Measurements from ENCODE around the gene WNT11.
"Not testable (repeated sequence)": the region's sequence is repeated elsewhere in the genome, so short reads cannot be mapped to it uniquely, and the experiment has no call there.

WNT11 gene

DNA sequence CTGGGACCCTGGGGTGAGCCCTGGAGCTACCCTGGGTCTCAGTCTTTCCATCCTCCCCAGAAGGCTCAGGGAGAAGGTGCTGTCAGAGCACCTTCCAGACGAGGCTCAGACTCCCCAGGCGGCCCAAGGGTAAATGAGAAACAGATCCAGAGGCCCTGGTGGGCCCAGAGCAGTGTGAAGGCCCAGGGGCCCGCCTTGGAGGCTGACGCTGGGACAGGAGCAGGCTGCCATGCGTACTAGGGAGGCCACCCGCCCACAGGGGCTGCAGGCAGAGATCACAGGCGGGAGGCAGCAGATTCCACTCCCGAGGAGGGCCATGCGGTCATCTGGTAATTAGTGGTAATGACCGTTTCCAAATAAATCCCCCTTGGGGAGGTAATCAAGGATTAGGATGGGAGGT, 5.2 kb downstream of the WNT11 start:
- no peak overlapping the region for H4K91ac ChIP-seq (ENCODE audit: low read depth, low read length)
- no peak overlapping the region for H2AFZ ChIP-seq (ENCODE audit: insufficient read depth, low read length, poor library complexity)
- H3K27me3 ChIP-seq (ENCODE audit: insufficient read depth, low read length), result peaks cover 6% of the 10 kb centered on the region
- H3K4me2 ChIP-seq (ENCODE audit: low read length), result no peak overlapping the region
- H3K9me3 ChIP-seq (ENCODE audit: insufficient read depth, low read depth, low read length), result peaks cover 4% of the 10 kb centered on the region
- WGBS (ENCODE audit: extremely low coverage, insufficient coverage, insufficient read length), result no CpG with 5 or more reads among the region's 10 CpGs
- no peak overlapping the region for H3K23ac ChIP-seq (ENCODE audit: low read length)
- H3K36me3 ChIP-seq (ENCODE audit: control insufficient read depth in 1 of 2, insufficient read depth in 2 of 2, low read length in 2 of 2), result no peaks in the 10 kb centered on the region
- no peak overlapping the region for H4K12ac ChIP-seq (ENCODE audit: low read depth, low read length)
- no peak overlapping the region for H3K14ac ChIP-seq (ENCODE audit: low read length)
- no peak overlapping the region for H3K9ac ChIP-seq (ENCODE audit: low read length)
- no peak overlapping the region for H3K4me3 ChIP-seq (ENCODE audit: low read depth, low read length)
- no peaks in the 10 kb centered on the region for H3K79me2 ChIP-seq (ENCODE audit: control insufficient read depth, insufficient read depth, low read length, poor library complexity)
- H4K8ac ChIP-seq (ENCODE audit: low read depth, low read length), result no peak overlapping the region
- H2BK12ac ChIP-seq (ENCODE audit: low read length), result no peak overlapping the region
- no peak for DNase-seq
- H3K79me1 ChIP-seq (ENCODE audit: low read length), result no peaks in the 10 kb centered on the region
- H3K4ac ChIP-seq (ENCODE audit: low read depth, low read length), result no peak overlapping the region
- H2BK5ac ChIP-seq (ENCODE audit: low read depth, low read length, poor library complexity), result no peak overlapping the region
- H2AK5ac ChIP-seq (ENCODE audit: low read length), result no peak overlapping the region
- H2BK120ac ChIP-seq (ENCODE audit: insufficient read depth, low read length, poor library complexity), result no peak overlapping the region
- H3K27ac ChIP-seq (ENCODE audit: low read depth, low read length), result no peak overlapping the region
- no peak overlapping the region for H3K18ac ChIP-seq (ENCODE audit: low read length)
- peaks cover 2 to 5% of the 10 kb centered on the region in 2 experiments for H3K4me1 ChIP-seq (ENCODE audit: control insufficient read depth in 1 of 2, insufficient read depth in 2 of 2, low read length in 2 of 2)

DNA sequence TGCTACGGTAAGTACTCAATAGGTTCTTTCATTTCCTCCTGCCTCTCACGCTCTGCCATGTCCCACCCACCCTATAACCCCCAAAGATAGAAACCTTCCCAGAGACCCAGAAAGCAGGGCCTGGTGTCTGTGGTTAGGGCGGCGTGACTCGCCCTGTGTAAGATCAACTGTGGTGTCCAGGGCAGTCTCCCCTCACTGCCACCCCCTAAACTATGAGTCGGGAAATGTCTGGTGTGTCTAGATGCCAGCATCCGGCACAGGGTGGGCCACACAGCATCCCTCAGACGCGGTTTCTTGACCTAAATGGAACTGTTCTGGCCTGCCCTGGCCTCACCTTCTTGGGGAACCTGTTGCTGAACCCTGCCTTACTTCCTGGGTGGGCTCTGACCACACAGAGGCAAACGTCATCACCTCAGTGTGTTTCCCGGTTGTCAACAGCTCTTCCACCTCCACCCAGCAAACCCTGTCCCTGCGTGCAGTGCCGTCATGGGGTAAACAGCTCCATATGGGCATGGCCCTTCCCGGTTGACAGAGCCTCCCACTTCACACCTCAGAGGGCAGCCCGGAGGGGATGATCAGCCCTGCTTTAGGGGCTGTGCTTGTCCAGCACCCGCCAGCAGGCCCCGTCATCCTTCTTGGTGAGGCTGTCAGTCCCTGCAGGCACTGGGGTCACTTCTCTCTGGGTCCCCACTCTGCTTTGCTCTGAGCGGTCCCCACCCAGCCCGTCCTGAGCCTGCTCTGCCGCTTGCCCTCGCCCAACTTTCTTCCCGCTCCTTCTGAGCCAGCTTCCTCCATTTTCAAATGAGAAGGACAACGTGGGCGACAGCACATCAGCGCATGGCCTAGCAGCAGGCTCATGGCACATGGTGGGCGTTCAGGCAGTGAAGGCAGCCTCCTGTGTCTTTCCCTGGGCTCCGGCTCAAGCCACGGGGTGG, 6.0 kb downstream of the WNT11 start:
- Histone ChIP-seq H3K23ac (ENCODE audit: low read length) (no peak overlapping the region), H3K4me3 (ENCODE audit: low read depth, low read length) (no peak overlapping the region), H3K14ac (ENCODE audit: low read length) (no peak overlapping the region), H2AFZ (ENCODE audit: insufficient read depth, low read length, poor library complexity) (no peak overlapping the region), H3K9ac (ENCODE audit: low read length) (no peak overlapping the region), H3K9me3 (ENCODE audit: insufficient read depth, low read depth, low read length) (peaks cover 1% of the 10 kb centered on the region), H2BK5ac (ENCODE audit: low read depth, low read length, poor library complexity) (no peak overlapping the region), H3K4ac (ENCODE audit: low read depth, low read length) (no peak overlapping the region), H2BK120ac (ENCODE audit: insufficient read depth, low read length, poor library complexity) (no peak overlapping the region), H3K27ac (ENCODE audit: low read depth, low read length) (no peak overlapping the region), H4K12ac (ENCODE audit: low read depth, low read length) (no peak overlapping the region), H3K4me2 (ENCODE audit: low read length) (no peak overlapping the region), H4K91ac (ENCODE audit: low read depth, low read length) (no peak overlapping the region), H3K18ac (ENCODE audit: low read length) (no peak overlapping the region), H4K8ac (ENCODE audit: low read depth, low read length) (no peak overlapping the region), H3K36me3 (ENCODE audit: control insufficient read depth in 1 of 2, insufficient read depth in 2 of 2, low read length in 2 of 2) (no peaks in the 10 kb centered on the region), H3K79me1 (ENCODE audit: low read length) (no peaks in the 10 kb centered on the region), H3K27me3 (ENCODE audit: insufficient read depth, low read length) (no peaks in the 10 kb centered on the region), H3K79me2 (ENCODE audit: control insufficient read depth, insufficient read depth, low read length, poor library complexity) (no peaks in the 10 kb centered on the region), H2AK5ac (ENCODE audit: low read length) (no peak overlapping the region), H3K4me1 (ENCODE audit: control insufficient read depth in 1 of 2, insufficient read depth in 2 of 2, low read length in 2 of 2) (no peaks in the 10 kb centered on the region), H2BK12ac (ENCODE audit: low read length) (no peak overlapping the region)
- DNase-seq, result no peak
- no CpG with 5 or more reads among the region's 28 CpGs for WGBS (ENCODE audit: extremely low coverage, insufficient coverage, insufficient read length)

DNA sequence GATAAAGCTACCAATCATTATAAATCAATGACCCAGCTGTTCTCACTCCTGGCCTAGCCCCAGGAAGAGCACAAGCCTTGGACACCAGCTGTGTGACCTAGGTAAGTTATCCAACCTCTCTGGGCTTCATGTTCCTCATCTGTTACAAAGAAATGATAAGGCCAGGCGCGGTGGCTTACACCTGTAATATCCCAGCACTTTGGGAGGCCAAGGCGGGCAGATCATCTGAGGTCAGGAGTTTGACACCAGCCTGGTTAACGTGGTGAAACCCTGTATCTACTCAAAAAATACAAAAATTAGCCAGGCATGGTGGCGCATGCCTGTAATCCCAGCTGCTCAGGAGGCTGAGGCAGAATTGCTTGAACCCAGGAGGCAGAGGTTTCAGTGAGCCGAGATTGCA, 7.6 kb downstream of the WNT11 start:
- H3K18ac ChIP-seq (ENCODE audit: low read length); DNase-seq; H3K9ac ChIP-seq (ENCODE audit: low read length); H4K91ac ChIP-seq (ENCODE audit: low read depth, low read length); H2BK12ac ChIP-seq (ENCODE audit: low read length); H3K27ac ChIP-seq (ENCODE audit: low read depth, low read length); H2AFZ ChIP-seq (ENCODE audit: insufficient read depth, low read length, poor library complexity); H3K4me3 ChIP-seq (ENCODE audit: low read depth, low read length); H3K14ac ChIP-seq (ENCODE audit: low read length); H3K4ac ChIP-seq (ENCODE audit: low read depth, low read length); H4K8ac ChIP-seq (ENCODE audit: low read depth, low read length); H3K4me1 ChIP-seq (ENCODE audit: control insufficient read depth in 1 of 2, insufficient read depth in 2 of 2, low read length in 2 of 2); H3K36me3 ChIP-seq (ENCODE audit: control insufficient read depth in 1 of 2, insufficient read depth in 2 of 2, low read length in 2 of 2); H2BK120ac ChIP-seq (ENCODE audit: insufficient read depth, low read length, poor library complexity); H3K79me1 ChIP-seq (ENCODE audit: low read length); H3K4me2 ChIP-seq (ENCODE audit: low read length); H4K12ac ChIP-seq (ENCODE audit: low read depth, low read length); H3K27me3 ChIP-seq (ENCODE audit: insufficient read depth, low read length); H2BK5ac ChIP-seq (ENCODE audit: low read depth, low read length, poor library complexity); H3K9me3 ChIP-seq (ENCODE audit: insufficient read depth, low read depth, low read length); H2AK5ac ChIP-seq (ENCODE audit: low read length); H3K79me2 ChIP-seq (ENCODE audit: control insufficient read depth, insufficient read depth, low read length, poor library complexity); H3K23ac ChIP-seq (ENCODE audit: low read length): not testable (repeated sequence)
- WGBS (ENCODE audit: extremely low coverage, insufficient coverage, insufficient read length), result no CpG with 5 or more reads among the region's 6 CpGs

DNA sequence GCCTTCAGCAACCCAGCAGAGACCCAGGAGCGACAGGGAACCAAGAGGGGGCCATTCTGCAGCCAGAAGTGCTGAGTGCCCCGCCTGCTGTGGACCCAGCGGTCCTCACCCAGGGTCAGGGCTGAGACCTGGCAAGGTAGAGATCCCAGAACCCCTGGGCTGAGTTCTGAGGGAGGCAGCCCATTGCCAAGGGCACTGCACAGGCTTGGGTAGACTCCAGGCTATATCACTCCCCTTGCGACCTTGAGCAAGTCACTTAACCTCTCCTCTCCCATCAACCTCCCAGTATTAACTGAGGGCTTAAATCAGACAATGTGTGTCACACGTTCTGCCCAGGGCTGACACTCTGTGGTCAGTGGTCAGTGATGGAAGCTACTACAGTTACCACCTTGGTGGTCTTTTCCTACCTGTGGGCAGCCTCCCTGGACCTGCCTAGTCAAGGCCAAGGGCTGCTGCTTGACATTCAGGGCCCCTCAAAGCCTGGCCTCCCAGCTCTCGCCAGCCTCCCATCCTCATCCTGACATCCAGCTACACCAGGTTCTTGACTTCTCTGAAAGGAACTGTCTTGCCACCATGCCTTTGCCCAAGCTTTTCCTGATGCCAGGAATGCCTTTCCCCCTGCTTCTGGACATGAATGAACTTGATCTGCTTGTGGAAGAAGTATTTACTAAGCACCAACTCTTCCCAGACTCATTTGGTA, 8.2 kb downstream of the WNT11 start:
- H3K18ac ChIP-seq (ENCODE audit: low read length), result no peak overlapping the region
- WGBS (ENCODE audit: extremely low coverage, insufficient coverage, insufficient read length), result no CpG with 5 or more reads among the region's 6 CpGs
- no peak overlapping the region for H4K91ac ChIP-seq (ENCODE audit: low read depth, low read length)
- no peaks in the 10 kb centered on the region for H3K79me1 ChIP-seq (ENCODE audit: low read length)
- H2BK120ac ChIP-seq (ENCODE audit: insufficient read depth, low read length, poor library complexity), result no peak overlapping the region
- no peak for DNase-seq
- no peak overlapping the region for H3K9ac ChIP-seq (ENCODE audit: low read length)
- H3K4me2 ChIP-seq (ENCODE audit: low read length), result no peak overlapping the region
- no peaks in the 10 kb centered on the region for H3K9me3 ChIP-seq (ENCODE audit: insufficient read depth, low read depth, low read length)
- no peaks in the 10 kb centered on the region for H3K36me3 ChIP-seq (ENCODE audit: control insufficient read depth in 1 of 2, insufficient read depth in 2 of 2, low read length in 2 of 2)
- H3K4me1 ChIP-seq (ENCODE audit: control insufficient read depth in 1 of 2, insufficient read depth in 2 of 2, low read length in 2 of 2), result no peaks in the 10 kb centered on the region
- H4K12ac ChIP-seq (ENCODE audit: low read depth, low read length), result no peak overlapping the region
- H2BK5ac ChIP-seq (ENCODE audit: low read depth, low read length, poor library complexity), result no peak overlapping the region
- no peak overlapping the region for H3K27ac ChIP-seq (ENCODE audit: low read depth, low read length)
- no peaks in the 10 kb centered on the region for H3K79me2 ChIP-seq (ENCODE audit: control insufficient read depth, insufficient read depth, low read length, poor library complexity)
- H3K4ac ChIP-seq (ENCODE audit: low read depth, low read length), result no peak overlapping the region
- no peak overlapping the region for H3K4me3 ChIP-seq (ENCODE audit: low read depth, low read length)
- no peak overlapping the region for H4K8ac ChIP-seq (ENCODE audit: low read depth, low read length)
- no peaks in the 10 kb centered on the region for H3K27me3 ChIP-seq (ENCODE audit: insufficient read depth, low read length)
- no peak overlapping the region for H3K23ac ChIP-seq (ENCODE audit: low read length)
- no peak overlapping the region for H2AFZ ChIP-seq (ENCODE audit: insufficient read depth, low read length, poor library complexity)
- no peak overlapping the region for H3K14ac ChIP-seq (ENCODE audit: low read length)
- no peak overlapping the region for H2BK12ac ChIP-seq (ENCODE audit: low read length)
- no peak overlapping the region for H2AK5ac ChIP-seq (ENCODE audit: low read length)
